MCF 10A (cell line): Measurements from ENCODE around the gene MBD2. TPM values are rescaled to one million over a fixed set of nuclear protein-coding genes. Genes with fewer than 3 reads are reported as not detected.
"Not testable (repeated sequence)": the region's sequence is repeated elsewhere in the genome, so short reads cannot be mapped to it uniquely, and the experiment has no call there.

Experiments used
- BruUV-seq: library from RNA; stranded (reverse); fragments of 400-500 nt; replicated peaks from 2 replicates; lab custom pipeline; 2021; lab: Mats Ljungman, UMichigan
- CTCF ChIA-PET: fragments of 300-600 bp; sonication (Branson Sonifier 250); formaldehyde crosslinking; extraction: SDS; loops from one replicate; lab custom pipeline; 2021; ENCODE audit warnings: antibody characterized with exemption, inconsistent platforms; lab: Yijun Ruan, JAX
- POLR2A ChIA-PET: fragments of 300-600, 350-650 bp; sonication (Branson Sonifier 250); formaldehyde crosslinking; extraction: SDS; loops from one replicate; lab custom pipeline; 2020; ENCODE audit warnings: antibody characterized with exemption, inconsistent platforms; lab: Yijun Ruan, JAX
- DNase-seq: peaks from one replicate; pipeline ENCODE4 v3.0.0-alpha.2; 2018; ENCODE audit not compliant: unreplicated experiment
- H3K27ac Mint-ChIP-seq: one replicate; pipeline ENCODE4 v1.8.0; 2022; ENCODE audit warnings: mild to moderate bottlenecking, low read depth, mixed read lengths; ENCODE audit not compliant: unreplicated experiment
- H3K27me3 Mint-ChIP-seq: one replicate; pipeline ENCODE4 v1.8.0; 2022; ENCODE audit warnings: mixed read lengths; ENCODE audit not compliant: insufficient read depth, unreplicated experiment
- H3K36me3 Mint-ChIP-seq: one replicate; pipeline ENCODE4 v1.8.0; 2022; ENCODE audit warnings: mild to moderate bottlenecking, moderate library complexity, mixed read lengths; ENCODE audit not compliant: insufficient read depth, unreplicated experiment
- H3K4me1 Mint-ChIP-seq: one replicate; pipeline ENCODE4 v1.8.0; 2022; ENCODE audit warnings: mixed read lengths; ENCODE audit not compliant: insufficient read depth, unreplicated experiment
- H3K4me3 Mint-ChIP-seq: one replicate; pipeline ENCODE4 v1.8.0; 2022; ENCODE audit warnings: mild to moderate bottlenecking, moderate library complexity, mixed read lengths; ENCODE audit not compliant: unreplicated experiment
- H3K9me3 Mint-ChIP-seq: one replicate; pipeline ENCODE4 v1.8.0; 2022; ENCODE audit warnings: mixed read lengths; ENCODE audit not compliant: unreplicated experiment
- CTCF ChIP-seq: fragments of 200-600 bp; IDR thresholded peaks from one replicate; pipeline ENCODE4 v1.8.0; 2022; ENCODE audit warnings: antibody characterized with exemption, mild to moderate bottlenecking; ENCODE audit not compliant: unreplicated experiment
- intact Hi-C: fragments of 100-400 bp; cut with micrococcal nuclease; formaldehyde crosslinking; loops from 2 replicates; pipeline ENCODE4 v1.14.1; 2022
- total RNA-seq: library from RNA; stranded (reverse); gene quantifications from 2 replicates; pipeline ENCODE4 v1.2.3, GENCODE V29; 2022

Gene MBD2
- total RNA-seq, 1 experiment from 2014 or later: 179 TPM

GRCh38 chr18:54267701-54268100, 43.2 kb upstream of the MBD2 start:
- ChIA-PET CTCF (interaction anchor here (0.7 to 0.9 kb wide), 2 partner anchors 16 to 43 kb away, joined by 3 to 6 read pairs; partner anchors contain the start of gene MBD2), POLR2A (interaction anchor here (1.0 to 4.2 kb wide), 4 partner anchors 17 to 44 kb away, joined by 3 to 48 read pairs (median 5); no protein-coding TSS in a partner anchor)
- no peak for DNase-seq
- Mint-ChIP-seq H3K4me1 (peaks cover 13% of the 10 kb centered on the region), H3K27me3 (no peaks in the 10 kb centered on the region), H3K36me3 (peaks cover 9% of the 10 kb centered on the region), H3K4me3 (no peak overlapping the region), H3K27ac (no peak overlapping the region), H3K9me3 (no peaks in the 10 kb centered on the region)
- intact Hi-C loops: loop anchor here (5.0 kb wide), 1 partner anchor 140 kb away; no protein-coding TSS in a partner anchor
- no TSS peak for BruUV-seq
- TF ChIP-seq CTCF: no peak

- no peak overlapping the region for H3K27ac Mint-ChIP-seq
- POLR2A ChIA-PET: interaction anchor here (0.6 to 1.0 kb wide), 2 partner anchors 17 to 19 kb away, joined by 5 to 7 read pairs; no protein-coding TSS in a partner anchor
- intact Hi-C loops: no loop called here
- BruUV-seq: no TSS peak
- peaks cover 6% of the 10 kb centered on the region for H3K4me1 Mint-ChIP-seq
- no peak overlapping the region for H3K4me3 Mint-ChIP-seq
- DNase-seq: no peak
- H3K27me3 Mint-ChIP-seq: no peaks in the 10 kb centered on the region
- no peaks in the 10 kb centered on the region for H3K36me3 Mint-ChIP-seq
- CTCF ChIA-PET: interaction anchor here (0.7 to 1.1 kb wide), 2 partner anchors 11 to 714 kb away, joined by 3 to 4 read pairs; no protein-coding TSS in a partner anchor
- TF ChIP-seq CTCF: no peak
- H3K9me3 Mint-ChIP-seq: no peaks in the 10 kb centered on the region
Observed at GRCh38 chr18:54263904-54264336, 39.5 kb upstream of the MBD2 start.

GRCh38 chr18:54261894-54262293, 37.4 kb upstream of the MBD2 start:
- CTCF ChIA-PET: interaction anchor here (0.8 to 1.5 kb wide), 2 partner anchors 8 to 129 kb away, joined by 4 to 7 read pairs; no protein-coding TSS in a partner anchor
- BruUV-seq: no TSS peak
- TF ChIP-seq CTCF: no peak
- no peak for DNase-seq
- no peaks in the 10 kb centered on the region for H3K9me3 Mint-ChIP-seq
- H3K27me3 Mint-ChIP-seq: no peaks in the 10 kb centered on the region
- H3K36me3 Mint-ChIP-seq: no peaks in the 10 kb centered on the region
- intact Hi-C loops: no loop called here
- POLR2A ChIA-PET: no interaction called here
- no peak overlapping the region for H3K27ac Mint-ChIP-seq
- H3K4me3 Mint-ChIP-seq: no peak overlapping the region
- H3K4me1 Mint-ChIP-seq: peaks cover 6% of the 10 kb centered on the region

GRCh38 chr18:54260396-54261072, 36.1 kb upstream of the MBD2 start:
- BruUV-seq: no TSS peak
- H3K9me3 Mint-ChIP-seq: no peaks in the 10 kb centered on the region
- no peaks in the 10 kb centered on the region for H3K27me3 Mint-ChIP-seq
- no peak overlapping the region for H3K4me3 Mint-ChIP-seq
- POLR2A ChIA-PET: interaction anchor here (0.8 to 1.0 kb wide), 2 partner anchors 9 to 13 kb away, joined by 3 read pairs; partner anchors contain the start of gene POLI
- H3K36me3 Mint-ChIP-seq: no peaks in the 10 kb centered on the region
- H3K4me1 Mint-ChIP-seq: peaks cover 6% of the 10 kb centered on the region
- no peak for TF ChIP-seq CTCF
- DNase-seq: peak; percentile 54
- intact Hi-C loops: no loop called here
- CTCF ChIA-PET: interaction anchor here (0.7 to 1.5 kb wide), 2 partner anchors 10 to 101 kb away, joined by 3 to 7 read pairs; no protein-coding TSS in a partner anchor
- no peak overlapping the region for H3K27ac Mint-ChIP-seq

- ChIA-PET CTCF (interaction anchor here (0.6 to 1.3 kb wide), 3 partner anchors 13 to 205 kb away, joined by 3 to 6 read pairs (median 4); partner anchors contain the start of gene MBD2), POLR2A (interaction anchor here (0.7 to 2.7 kb wide), 6 partner anchors 10 to 35 kb away, joined by 3 to 20 read pairs (median 4); partner anchors contain the start of gene POLI)
- H3K4me3 Mint-ChIP-seq, BruUV-seq, H3K9me3 Mint-ChIP-seq, intact Hi-C loops, H3K27me3 Mint-ChIP-seq, H3K36me3 Mint-ChIP-seq: not testable (repeated sequence)
- peak; percentile 83 for DNase-seq
- Mint-ChIP-seq H3K4me1 (peaks cover 19% of the 10 kb centered on the region), H3K27ac (peak overlapping the region; percentile 41)
Observed at GRCh38 chr18:54257818-54258217, 33.3 kb upstream of the MBD2 start.
